ENCODE data around the gene ICAM3.
"Not testable (repeated sequence)": the region's sequence is repeated elsewhere in the genome, so short reads cannot be mapped to it uniquely, and the experiment has no call there.

ICAM3 gene

GRCh38 chr19:10338940-10339339 lies 484 bp downstream of the ICAM3 start:
- H2AFZ ChIP-seq (ENCODE audit: low read length), result peak overlapping the region; percentile 90
- H3K79me2 ChIP-seq (ENCODE audit: insufficient read depth, low read length), result peaks cover 39% of the 10 kb centered on the region
- H3F3A ChIP-seq (ENCODE audit: low read depth), result 0 out of 2 replicates have a peak, but pooled peaks cover 4% of the 10 kb centered on the region
- TF ChIP-seq CTCF (conservative IDR thresholded peaks at IDR 0.05; ENCODE audit: low read length) (no peak), EZH2phosphoT487 (IDR thresholded peaks at IDR 0.05; ENCODE audit: borderline replicate concordance) (no peak)
- H3K9me3 ChIP-seq (ENCODE audit: insufficient read depth, low read depth, low read length), result no peaks in the 10 kb centered on the region
- H3K9ac ChIP-seq (ENCODE audit: low read depth, low read length, poor library complexity, severe bottlenecking), result peak overlapping the region; percentile 88
- H3K4me2 ChIP-seq (ENCODE audit: low read depth, low read length, poor library complexity, severe bottlenecking), result peak overlapping the region; percentile 95
- H3K4me3 ChIP-seq (ENCODE audit: low read length, poor library complexity, severe bottlenecking), result peak overlapping the region; percentile 88
- no peaks in the 10 kb centered on the region for H3K9me2 ChIP-seq (replicated peaks; ENCODE audit: low read depth, low read length)
- H3K36me3 ChIP-seq (ENCODE audit: insufficient read depth, low read length), result no peaks in the 10 kb centered on the region
- H3K4me1 ChIP-seq (ENCODE audit: insufficient read depth, low read length, poor library complexity, severe bottlenecking), result peaks cover 29% of the 10 kb centered on the region
- peaks cover 9% of the 10 kb centered on the region for H4K20me1 ChIP-seq (ENCODE audit: insufficient read depth, low read length, poor library complexity, severe bottlenecking)
- H3K27me3 ChIP-seq (ENCODE audit: insufficient read depth, low read length, poor library complexity, severe bottlenecking), result no peaks in the 10 kb centered on the region

- H3K36me3 ChIP-seq (ENCODE audit: insufficient read depth, low read length); H2AFZ ChIP-seq (ENCODE audit: low read length); H3K27me3 ChIP-seq (ENCODE audit: insufficient read depth, low read length, poor library complexity, severe bottlenecking); H3K4me2 ChIP-seq (ENCODE audit: low read depth, low read length, poor library complexity, severe bottlenecking); H3K9me3 ChIP-seq (ENCODE audit: insufficient read depth, low read depth, low read length); H3K9ac ChIP-seq (ENCODE audit: low read depth, low read length, poor library complexity, severe bottlenecking); H3F3A ChIP-seq (ENCODE audit: low read depth); H3K9me2 ChIP-seq (replicated peaks; ENCODE audit: low read depth, low read length); H3K4me3 ChIP-seq (ENCODE audit: low read length, poor library complexity, severe bottlenecking): not testable (repeated sequence)
- H3K79me2 ChIP-seq (ENCODE audit: insufficient read depth, low read length), result peaks cover 53% of the 10 kb centered on the region
- H4K20me1 ChIP-seq (ENCODE audit: insufficient read depth, low read length, poor library complexity, severe bottlenecking), result peaks cover 22% of the 10 kb centered on the region
- peaks cover 36% of the 10 kb centered on the region for H3K4me1 ChIP-seq (ENCODE audit: insufficient read depth, low read length, poor library complexity, severe bottlenecking)
Observed at GRCh38 chr19:10336725-10337124, 2.7 kb downstream of the ICAM3 start.

- H3K79me2 ChIP-seq (ENCODE audit: insufficient read depth, low read length), result peaks cover 64% of the 10 kb centered on the region
- H3K9ac ChIP-seq (ENCODE audit: low read depth, low read length, poor library complexity, severe bottlenecking), result no peak overlapping the region
- H4K20me1 ChIP-seq (ENCODE audit: insufficient read depth, low read length, poor library complexity, severe bottlenecking), result peaks cover 27% of the 10 kb centered on the region
- peaks cover 3% of the 10 kb centered on the region for H3K36me3 ChIP-seq (ENCODE audit: insufficient read depth, low read length)
- no peaks in the 10 kb centered on the region for H3K27me3 ChIP-seq (ENCODE audit: insufficient read depth, low read length, poor library complexity, severe bottlenecking)
- H2AFZ ChIP-seq (ENCODE audit: low read length), result no peak overlapping the region
- 0 out of 2 replicates have a peak, but pooled peaks cover 7% of the 10 kb centered on the region for H3F3A ChIP-seq (ENCODE audit: low read depth)
- H3K4me3 ChIP-seq (ENCODE audit: low read length, poor library complexity, severe bottlenecking), result no peak overlapping the region
- no peaks in the 10 kb centered on the region for H3K9me2 ChIP-seq (replicated peaks; ENCODE audit: low read depth, low read length)
- H3K4me2 ChIP-seq (ENCODE audit: low read depth, low read length, poor library complexity, severe bottlenecking), result no peak overlapping the region
- TF ChIP-seq EZH2phosphoT487 (IDR thresholded peaks at IDR 0.05; ENCODE audit: borderline replicate concordance), result no peak
- TF ChIP-seq CTCF (conservative IDR thresholded peaks at IDR 0.05; ENCODE audit: low read length), result no peak
- no peaks in the 10 kb centered on the region for H3K9me3 ChIP-seq (ENCODE audit: insufficient read depth, low read depth, low read length)
- H3K4me1 ChIP-seq (ENCODE audit: insufficient read depth, low read length, poor library complexity, severe bottlenecking), result peaks cover 35% of the 10 kb centered on the region
Observed at GRCh38 chr19:10335352-10335985, 4.0 kb downstream of the ICAM3 start.

All from Loucy (cell line).